NCI-H2081 treated with DMSO at 0.1 percent for 48 hours (cell line): ENCODE measurements around the gene LCN6.
"Not testable (repeated sequence)": the region's sequence is repeated elsewhere in the genome, so short reads cannot be mapped to it uniquely, and the experiment has no call there.

Source experiments
- DNase-seq: peaks from one replicate; lab custom pipeline; 2025; lab: John Stamatoyannopoulos, UW

The LCN6 gene

GRCh38 chr9:136709454-136710109, 38.7 kb downstream of the LCN6 start:
- no peak for DNase-seq

DNA sequence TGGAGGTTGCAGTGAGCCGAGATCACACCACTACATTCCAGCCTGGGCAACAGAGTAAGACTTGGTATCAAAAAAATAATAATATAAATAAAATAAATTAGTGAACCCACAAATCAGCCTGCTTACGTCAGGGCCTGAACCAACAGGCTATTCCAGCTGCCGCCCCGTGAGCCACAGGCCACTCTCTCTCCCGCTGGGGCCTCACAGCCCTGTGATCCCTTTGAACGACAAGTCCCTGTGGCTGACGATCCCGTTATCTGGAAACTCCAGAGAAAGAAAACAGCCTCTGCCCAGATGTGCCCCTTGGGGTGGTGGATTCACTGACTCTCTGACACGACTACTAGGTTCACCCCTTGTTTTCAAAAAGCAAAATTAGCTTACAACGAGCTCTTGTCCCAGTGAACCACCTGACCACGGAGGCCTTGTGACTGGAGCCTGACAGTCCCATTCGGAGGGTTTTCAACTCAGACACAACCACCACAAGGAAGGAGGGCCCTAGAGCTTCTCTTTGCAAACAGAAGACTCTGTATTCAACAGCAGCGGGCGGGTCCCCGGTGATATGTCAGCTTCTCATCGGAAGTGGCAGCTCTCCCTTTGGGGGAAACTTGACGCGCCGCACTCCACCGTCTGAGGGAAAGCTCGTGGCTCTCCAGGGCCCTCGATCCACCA, 40.3 kb downstream of the LCN6 start:
- no peak for DNase-seq

DNA sequence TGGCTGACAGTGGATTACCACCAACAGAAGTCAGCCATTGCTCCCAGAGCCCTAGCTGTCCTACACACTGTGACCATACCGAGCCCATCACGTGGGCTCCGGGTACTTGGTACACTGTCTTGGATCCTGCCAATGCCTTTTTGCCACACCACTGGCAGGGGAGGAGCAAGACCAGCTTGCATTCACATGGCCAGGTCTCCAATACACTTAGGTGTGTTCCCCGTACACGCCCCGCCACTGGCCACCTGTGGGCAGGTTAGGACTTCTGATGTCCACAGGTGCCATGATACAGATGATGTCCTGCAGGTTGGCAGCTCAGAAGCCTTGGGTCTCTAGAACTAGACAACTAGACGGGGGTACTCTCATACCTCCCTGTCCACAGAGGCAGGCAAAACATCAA, 41.3 kb downstream of the LCN6 start:
- no peak for DNase-seq

DNA sequence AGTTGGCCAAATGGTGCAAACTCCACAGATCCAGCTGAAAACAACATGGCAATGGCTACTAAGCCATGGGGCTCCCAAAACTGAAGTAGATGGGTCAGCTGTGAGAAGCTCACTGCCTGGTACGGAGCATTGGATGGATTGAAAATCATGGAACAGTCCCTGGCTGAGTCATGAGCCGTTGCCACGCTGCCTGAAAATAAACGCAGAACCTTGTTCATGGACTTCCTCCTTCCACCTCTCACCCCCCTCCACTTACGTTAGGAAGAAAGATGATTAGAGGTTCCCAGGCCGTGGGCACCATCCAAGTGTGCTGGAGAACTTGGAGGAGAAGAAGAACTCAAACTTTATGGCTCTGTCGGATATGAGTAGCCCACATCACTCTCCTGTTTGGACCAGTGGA, 42.8 kb downstream of the LCN6 start:
- no peak for DNase-seq

DNA sequence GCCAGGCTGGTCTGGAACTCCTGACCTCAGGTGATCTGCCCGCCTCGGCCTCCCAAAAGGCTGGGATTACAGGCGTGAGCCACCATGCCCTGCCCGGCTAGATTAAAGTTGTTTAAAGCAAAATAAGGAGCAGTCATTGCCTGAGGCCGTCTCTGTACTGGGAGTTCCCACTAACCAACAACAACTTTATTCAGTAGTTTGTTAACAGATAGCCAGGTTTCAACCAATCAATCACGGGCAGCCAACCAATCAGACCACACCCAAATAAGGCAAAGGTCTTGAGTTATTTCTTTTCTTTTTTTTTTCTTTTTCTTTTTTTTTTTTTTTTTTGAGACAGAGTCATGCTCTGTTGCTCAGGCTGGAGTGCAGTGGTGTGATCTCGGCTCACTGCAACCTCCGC, 43.6 kb downstream of the LCN6 start:
- DNase-seq, result not testable (repeated sequence)

DNA sequence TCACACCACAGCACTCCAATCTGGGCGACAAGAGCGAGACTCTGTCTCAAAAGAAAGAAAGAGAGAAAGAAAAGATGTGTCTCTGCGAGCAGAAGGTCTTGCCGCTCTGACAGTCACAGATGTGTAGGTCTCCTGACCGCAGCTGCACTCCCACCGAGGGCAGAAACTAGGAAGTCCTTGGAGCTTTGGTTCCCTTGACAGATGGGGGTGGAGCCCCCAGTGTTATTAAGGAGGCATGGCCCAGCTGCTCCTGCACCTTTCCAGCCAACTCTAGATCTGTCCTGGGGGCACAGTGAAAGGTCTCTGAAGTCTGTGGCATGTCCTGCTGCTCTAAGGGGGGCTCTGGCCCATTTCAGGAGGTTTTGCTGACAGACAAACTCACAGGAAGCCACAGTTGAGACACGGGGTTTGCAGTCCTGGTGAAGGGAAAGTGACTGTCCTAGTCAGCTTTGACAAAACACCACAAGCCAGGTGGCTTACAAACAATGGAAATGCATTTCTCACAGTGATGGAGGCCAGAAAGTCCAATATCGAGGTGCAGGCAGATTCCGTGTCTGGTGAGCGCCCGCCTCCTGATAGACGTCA, 45.0 kb downstream of the LCN6 start:
- no peak for DNase-seq

DNA sequence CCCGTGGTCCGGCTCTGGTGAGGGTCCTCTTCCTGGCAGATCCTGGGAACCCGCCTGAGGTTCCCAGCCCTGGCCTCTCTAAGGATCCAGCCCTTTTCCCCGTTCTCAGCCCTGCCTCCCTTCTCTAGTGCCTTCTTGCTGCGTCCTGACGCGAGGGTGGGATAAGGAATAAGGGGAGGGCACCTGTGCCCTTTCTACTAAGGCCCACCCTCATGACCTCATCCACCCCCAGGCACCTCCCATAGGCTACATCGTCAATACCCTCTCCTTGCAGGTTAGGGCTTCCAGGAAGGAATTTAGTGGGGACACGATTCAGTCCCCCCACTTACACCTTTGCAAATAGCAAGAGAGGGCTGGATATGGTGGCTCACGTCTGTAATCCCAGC, 46.7 kb downstream of the LCN6 start:
- no peak for DNase-seq

DNA sequence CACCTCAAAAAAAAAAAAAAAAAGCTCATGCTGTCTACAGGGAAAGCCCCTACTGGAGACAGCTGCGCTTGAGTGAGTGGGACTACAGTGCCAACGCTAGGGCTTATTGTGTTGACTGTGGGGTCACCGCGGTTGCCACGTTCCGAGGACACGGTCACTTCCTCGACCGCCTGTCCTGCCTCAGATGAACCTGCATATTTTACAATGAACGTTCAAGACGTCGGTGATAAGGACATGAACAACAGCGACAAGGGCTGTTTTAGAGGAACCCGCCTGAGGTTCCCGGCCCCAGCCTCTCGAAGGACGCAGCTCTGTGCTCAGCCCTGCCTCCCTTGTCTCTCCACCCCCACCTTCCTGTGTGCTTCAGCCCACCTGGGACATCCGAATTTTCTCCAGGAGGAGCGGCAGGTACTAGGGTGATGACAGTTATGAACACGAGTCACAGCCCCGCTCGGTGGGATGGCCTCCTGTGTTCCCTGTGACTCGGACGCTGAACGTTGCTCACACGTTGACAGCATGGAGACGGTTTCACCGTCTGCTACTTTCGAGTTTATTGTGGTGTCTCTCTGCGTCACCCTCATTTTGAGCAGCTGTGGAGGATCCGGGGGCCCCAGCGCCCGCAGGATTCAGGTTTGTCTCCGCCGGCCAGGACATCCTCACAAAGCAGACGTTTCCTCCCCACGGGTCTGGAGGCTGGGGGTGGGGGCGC, 47.2 kb downstream of the LCN6 start:
- DNase-seq, result no peak

GRCh38 chr9:136700304-136700703, 48.0 kb downstream of the LCN6 start:
- DNase-seq, result no peak

DNA sequence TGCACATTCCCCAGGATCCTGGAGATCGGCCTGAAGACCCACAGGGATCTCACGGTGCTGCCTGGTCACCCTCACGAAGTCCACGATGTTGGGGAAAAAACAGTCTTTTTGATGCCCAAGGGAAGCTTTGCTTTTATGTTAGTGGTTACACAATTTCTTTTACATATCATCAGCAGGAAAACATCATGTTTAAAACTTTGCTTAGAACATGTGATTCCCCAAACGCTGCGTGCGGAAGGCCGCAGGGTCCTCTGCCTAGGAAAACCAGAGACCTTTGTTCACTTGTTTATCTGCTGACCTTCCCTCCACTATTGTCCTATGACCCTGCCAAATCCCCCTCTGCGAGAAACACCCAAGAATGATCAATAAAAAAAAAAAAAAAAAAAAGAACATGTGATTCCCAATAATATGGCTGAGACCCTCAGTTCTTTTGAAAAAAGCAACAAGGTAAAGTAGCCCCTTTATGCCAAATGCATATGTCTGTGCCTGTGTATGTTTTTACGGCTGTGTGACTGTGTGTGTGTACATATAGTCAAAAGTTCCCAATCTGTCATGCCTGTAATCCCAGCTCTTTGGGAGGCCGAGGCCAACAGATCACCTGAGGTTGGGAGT, 49.6 kb downstream of the LCN6 start:
- no peak for DNase-seq

GRCh38 chr9:136697821-136698526, 50.4 kb downstream of the LCN6 start:
- no peak for DNase-seq

DNA sequence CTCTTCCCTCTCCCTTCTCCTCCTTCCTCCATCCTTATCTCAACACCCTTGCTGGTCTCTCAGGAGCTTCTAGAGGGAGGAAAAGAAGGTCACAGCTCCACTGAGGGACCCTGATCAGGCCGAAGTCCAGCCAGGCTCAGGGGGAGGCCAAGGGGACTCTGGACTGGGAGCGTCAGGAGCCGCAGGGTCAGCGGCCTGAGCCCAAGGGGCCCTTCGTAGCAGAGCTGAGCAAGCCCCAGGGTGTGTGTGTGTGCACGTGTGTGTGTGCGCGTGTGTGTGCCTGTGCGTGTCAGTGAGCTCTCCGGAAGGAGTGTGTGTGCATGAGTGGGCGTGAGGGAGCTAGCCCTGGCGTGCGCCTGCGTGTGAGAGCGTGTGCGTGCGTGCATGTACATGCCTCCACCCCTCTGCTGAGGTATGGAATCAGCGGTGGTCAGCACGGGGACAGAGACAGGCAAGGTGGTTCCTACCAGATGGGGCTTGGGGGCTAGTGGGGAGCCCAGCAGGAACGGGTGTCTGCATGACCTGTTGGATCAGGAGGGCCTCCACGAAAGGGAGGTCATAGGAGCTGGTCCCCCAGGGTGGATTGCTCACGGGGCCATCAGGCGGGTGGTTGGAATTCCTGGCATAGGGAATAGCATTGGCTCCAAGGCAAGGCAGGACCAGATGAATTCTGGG, 51.0 kb downstream of the LCN6 start:
- DNase-seq, result no peak

- no peak for DNase-seq
Measured at GRCh38 chr9:136696502-136696901, 51.8 kb downstream of the LCN6 start.

GRCh38 chr9:136695955-136696354, 52.4 kb downstream of the LCN6 start:
- DNase-seq, result no peak

DNA sequence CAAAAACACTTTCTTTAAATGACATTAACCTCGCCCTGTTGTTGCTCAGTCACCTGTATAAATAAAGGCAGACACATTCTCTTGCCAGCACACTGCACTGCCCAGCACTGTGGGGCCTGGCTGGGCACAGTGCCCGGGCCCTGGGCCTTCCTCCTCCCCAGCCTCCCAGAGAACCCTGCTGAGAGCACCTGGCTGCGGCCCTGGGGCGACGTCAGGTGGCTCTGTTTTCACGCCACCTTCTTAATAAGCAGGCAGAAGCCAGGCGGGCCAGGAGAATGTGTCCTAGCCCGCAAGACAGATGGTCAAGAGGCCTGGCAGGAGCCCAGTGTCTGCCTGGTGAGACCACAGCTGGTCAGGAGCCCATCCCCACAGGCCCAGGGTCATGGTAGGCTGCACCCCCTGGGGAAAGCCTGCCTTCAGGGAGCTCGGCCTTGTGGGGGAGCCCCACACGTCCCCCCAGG, 52.9 kb downstream of the LCN6 start:
- DNase-seq, result peak; percentile 78

DNA sequence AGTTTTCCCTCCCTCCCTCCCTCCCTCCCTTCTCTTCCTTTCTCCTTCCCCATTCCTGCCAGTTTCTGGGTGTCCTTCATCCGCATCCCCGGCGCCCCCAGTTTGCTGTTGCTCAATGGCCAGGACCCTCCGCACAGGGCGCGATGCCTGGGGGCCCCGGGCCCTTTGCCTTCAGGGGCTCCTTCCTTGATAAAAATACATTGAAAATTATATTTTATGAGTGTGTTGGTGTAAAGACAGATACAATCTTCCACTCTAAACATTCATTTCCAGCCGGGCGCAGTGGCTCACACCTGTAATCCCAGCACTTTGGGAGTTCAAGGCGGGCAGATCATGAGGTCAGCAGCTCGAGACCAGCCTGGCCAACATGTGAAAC, 53.5 kb downstream of the LCN6 start:
- DNase-seq, result no peak

DNA sequence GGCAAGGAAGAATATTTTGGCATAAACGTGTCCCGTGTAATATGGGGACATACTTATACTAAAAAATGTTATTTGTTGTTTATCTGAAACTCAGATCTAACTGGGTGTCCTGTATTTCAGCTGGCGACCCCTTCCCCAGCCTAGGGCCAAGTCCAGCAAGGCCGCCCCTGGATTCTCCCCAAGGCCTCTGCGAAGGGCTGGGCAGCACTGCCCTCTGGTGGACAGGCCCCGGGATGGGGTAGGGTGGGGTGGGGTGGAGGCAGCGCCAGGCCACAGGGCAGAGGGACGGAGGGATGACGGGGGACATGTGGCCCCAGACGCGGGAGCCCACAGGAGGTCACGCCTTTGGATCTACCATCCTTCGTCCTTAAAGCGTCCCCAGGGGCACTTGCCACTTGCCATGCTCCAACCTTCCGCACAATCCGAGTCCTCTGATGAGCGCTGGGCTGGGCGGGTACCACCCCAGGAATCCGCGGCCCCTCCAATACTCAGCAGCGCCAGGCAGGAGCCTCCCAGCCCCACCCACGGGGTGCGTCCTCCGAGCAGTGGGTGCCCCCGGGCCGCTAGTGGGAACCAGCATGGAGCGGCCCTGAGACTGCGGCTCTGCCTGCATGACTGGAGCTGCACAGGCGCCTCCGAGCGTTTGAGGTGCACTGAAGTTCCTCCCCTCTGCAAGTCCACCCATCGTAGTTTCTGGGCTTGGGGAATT, 54.0 kb downstream of the LCN6 start:
- DNase-seq, result no peak
